GM23338 (cell line): ENCODE measurements around the gene NPR2.

Experiments used
- CREB1 ChIP-seq: fragments of 250-450 bp; sonication (Bioruptor Pico); IDR thresholded peaks from 2 replicates; pipeline ENCODE4 v1.5.0; 2020; ENCODE audit warnings: low read depth, mild to moderate bottlenecking, moderate library complexity
- CTCF ChIP-seq, 2 experiments: fragments of 200-600 bp in 1 of 2; sonication (generic) in 1 of 2; conservative IDR thresholded peaks; 2 replicates each; pipeline versions ENCODE4 v1.5.1 to v1.6.1; 2016 to 2017; ENCODE audit warnings: antibody characterized with exemption in 2 of 2, low read depth in 2 of 2, mild to moderate bottlenecking in 2 of 2, moderate library complexity in 1 of 2
- EZH2 ChIP-seq: fragments of 200-600 bp; sonication (generic); IDR thresholded peaks from one replicate; pipeline ENCODE4 v1.8.0; 2017; ENCODE audit warnings: antibody characterized with exemption, mild to moderate bottlenecking, low read depth; ENCODE audit not compliant: unreplicated experiment
- EZH2phosphoT487 ChIP-seq: fragments of 200-600 bp; sonication (generic); IDR thresholded peaks from one replicate; pipeline ENCODE4 v1.8.1; 2018; ENCODE audit warnings: antibody characterized with exemption; ENCODE audit not compliant: unreplicated experiment
- JUNB ChIP-seq: IDR thresholded peaks from one replicate; pipeline ENCODE4 v1.6.1; 2016; ENCODE audit warnings: antibody characterized with exemption; ENCODE audit not compliant: unreplicated experiment
- NANOG ChIP-seq: IDR thresholded peaks from 2 replicates; pipeline ENCODE4 v1.6.1; 2016; ENCODE audit warnings: antibody characterized with exemption, borderline replicate concordance
- POLR2AphosphoS5 ChIP-seq: IDR thresholded peaks from 2 replicates; pipeline ENCODE4 v1.6.1; 2016; ENCODE audit warnings: antibody characterized with exemption, low read depth
- REST ChIP-seq: IDR thresholded peaks from one replicate; pipeline ENCODE4 v1.6.1; 2018; ENCODE audit warnings: antibody characterized with exemption; ENCODE audit not compliant: unreplicated experiment
- STAT1 ChIP-seq: IDR thresholded peaks from one replicate; pipeline ENCODE4 v1.6.1; 2016; ENCODE audit warnings: antibody characterized with exemption; ENCODE audit not compliant: unreplicated experiment
- ZNF114 ChIP-seq: fragments of 250-450 bp; sonication (Bioruptor Pico); IDR thresholded peaks from 2 replicates; pipeline ENCODE4 v1.5.0; 2020; ENCODE audit warnings: mild to moderate bottlenecking, moderate library complexity
- ZNF331 ChIP-seq: fragments of 250-450 bp; sonication (Bioruptor Pico); IDR thresholded peaks from 2 replicates; pipeline ENCODE4 v1.5.0; 2020; ENCODE audit warnings: low read depth, mild to moderate bottlenecking, moderate library complexity
- ZNF462 ChIP-seq: fragments of 250-450 bp; sonication (Bioruptor Pico); IDR thresholded peaks from 2 replicates; pipeline ENCODE4 v1.5.0; 2020; ENCODE audit warnings: mild to moderate bottlenecking, moderate library complexity
- TF ChIP-seq, protein P1 (sequence below): IDR thresholded peaks from 2 replicates; pipeline ENCODE4 v1.6.1; 2016; ENCODE audit warnings: antibody characterized with exemption

- TF ChIP-seq CTCF (conservative IDR thresholded peaks at IDR 0.05; ENCODE audit: low read depth in 2 of 2) (no peak), POLR2AphosphoS5 (no peak), JUNB (no peak), CREB1 (CRISPR knock-in tag) (no peak), REST (no peak), EZH2 (no peak), EZH2phosphoT487 (no peak), STAT1 (no peak), NANOG (no peak), ZNF331 (no peak), ZNF114 (no peak), ZNF462 (CRISPR knock-in tag) (no peak)
- TF ChIP-seq, protein P1, sequence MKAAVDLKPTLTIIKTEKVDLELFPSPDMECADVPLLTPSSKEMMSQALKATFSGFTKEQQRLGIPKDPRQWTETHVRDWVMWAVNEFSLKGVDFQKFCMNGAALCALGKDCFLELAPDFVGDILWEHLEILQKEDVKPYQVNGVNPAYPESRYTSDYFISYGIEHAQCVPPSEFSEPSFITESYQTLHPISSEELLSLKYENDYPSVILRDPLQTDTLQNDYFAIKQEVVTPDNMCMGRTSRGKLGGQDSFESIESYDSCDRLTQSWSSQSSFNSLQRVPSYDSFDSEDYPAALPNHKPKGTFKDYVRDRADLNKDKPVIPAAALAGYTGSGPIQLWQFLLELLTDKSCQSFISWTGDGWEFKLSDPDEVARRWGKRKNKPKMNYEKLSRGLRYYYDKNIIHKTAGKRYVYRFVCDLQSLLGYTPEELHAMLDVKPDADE: no peak
These were observed 17.0 kb downstream of the NPR2 start for GRCh38 chr9:35808433-35808832.
